ENCODE data around the gene APOL5. TPM values are rescaled to one million over a fixed set of nuclear protein-coding genes. Genes with fewer than 3 reads are reported as not detected.

APOL5 gene
- total and polyA plus RNA-seq, 11 donors, result 0.07 to 0.11 TPM; not detected in 9

- DNase-seq, result no peak
- 86 to 93% (median 88%) methylated on average over 14 to 15 of the region's 15 CpGs for WGBS, 4 donors
- no peaks in the 10 kb centered on the region for H3K9me3 ChIP-seq
Observed at GRCh38 chr22:35719212-35719875, 1.7 kb downstream of the APOL5 start.

GRCh38 chr22:35721960-35722359 lies 4.3 kb downstream of the APOL5 start:
- ATAC-seq (no peak), DNase-seq (no peak)
- intact Hi-C loops (cut with DNase I), result loop anchor here in 1 of 10 donors (10.0 kb wide), 1 partner anchor 87 kb away; no protein-coding TSS in a partner anchor
- peaks cover 0 to 3% (median 0%) of the 10 kb centered on the region in 12 donors for H3K4me1 ChIP-seq
- H3K4me3 ChIP-seq, result no peak overlapping the region
- no peaks in the 10 kb centered on the region for H3K27me3 ChIP-seq
- H3K9me3 ChIP-seq, result no peaks in the 10 kb centered on the region
- no peak for TF ChIP-seq CTCF (IDR thresholded peaks at IDR 0.05)
- TF ChIP-seq POLR2A (IDR thresholded peaks at IDR 0.05), result no peak
- H3K27ac ChIP-seq, result no peak overlapping the region
- H3K36me3 ChIP-seq, result no peaks in the 10 kb centered on the region
- WGBS, 4 donors, result 56 to 64% (median 59%) methylated on average over 4 of the region's 4 CpGs

More at GRCh38 chr22:35719212-35719875, 1.7 kb downstream of the APOL5 start:
- intact Hi-C loops (cut with DNase I), result no loop called here
- Histone ChIP-seq H3K36me3 (no peaks in the 10 kb centered on the region), H3K27me3 (no peaks in the 10 kb centered on the region), H3K4me3 (no peak overlapping the region), H3K27ac (no peak overlapping the region), H3K4me1 (peaks cover 0 to 3% (median 0%) of the 10 kb centered on the region in 12 donors)
- TF ChIP-seq CTCF (IDR thresholded peaks at IDR 0.05) (no peak), POLR2A (IDR thresholded peaks at IDR 0.05) (no peak)
- no peak for ATAC-seq

GRCh38 chr22:35725521-35725920 lies 7.8 kb downstream of the APOL5 start:
- intact Hi-C loops (cut with DNase I), result loop anchor here in 1 of 10 donors (10.0 kb wide), 1 partner anchor 91 kb away; no protein-coding TSS in a partner anchor
- TF ChIP-seq CTCF (IDR thresholded peaks at IDR 0.05), result no peak
- no peak for TF ChIP-seq POLR2A (IDR thresholded peaks at IDR 0.05)
- H3K4me3 ChIP-seq, result no peak overlapping the region
- ATAC-seq (no peak), DNase-seq (no peak)
- H3K27me3 ChIP-seq, result no peaks in the 10 kb centered on the region
- H3K9me3 ChIP-seq, result no peaks in the 10 kb centered on the region
- 82 to 85% (median 85%) methylated on average over 11 of the region's 11 CpGs for WGBS, 4 donors
- peaks cover 0 to 3% (median 0%) of the 10 kb centered on the region in 12 donors for H3K4me1 ChIP-seq
- H3K27ac ChIP-seq, result no peak overlapping the region
- H3K36me3 ChIP-seq, result no peaks in the 10 kb centered on the region

- no peak for TF ChIP-seq CTCF (IDR thresholded peaks at IDR 0.05)
- no peak for TF ChIP-seq POLR2A (IDR thresholded peaks at IDR 0.05)
Observed at GRCh38 chr22:35726398-35726797, 8.7 kb downstream of the APOL5 start.

More at GRCh38 chr22:35726398-35726797, 8.7 kb downstream of the APOL5 start:
- WGBS, 4 donors, result 83 to 90% (median 85%) methylated on average over 6 of the region's 6 CpGs
- peaks cover 0 to 3% (median 0%) of the 10 kb centered on the region in 12 donors for H3K4me1 ChIP-seq
- H3K27me3 ChIP-seq, result no peaks in the 10 kb centered on the region
- intact Hi-C loops (cut with DNase I), result loop anchor here in 1 of 10 donors (10.0 kb wide), 1 partner anchor 92 kb away; no protein-coding TSS in a partner anchor
- no peaks in the 10 kb centered on the region for H3K9me3 ChIP-seq
- ATAC-seq (no peak), DNase-seq (no peak)
- H3K36me3 ChIP-seq, result no peaks in the 10 kb centered on the region
- no peak overlapping the region for H3K27ac ChIP-seq
- no peak overlapping the region for H3K4me3 ChIP-seq
